ENCODE results near the gene PCDHGA8. TPM values are rescaled to one million over a fixed set of nuclear protein-coding genes. Genes with fewer than 3 reads are reported as not detected.

Gene PCDHGA8
- under 1 TPM; 0.27 to 0.88 (median 0.50) TPM for total RNA-seq
- long read RNA-seq: 0 reads

DNA sequence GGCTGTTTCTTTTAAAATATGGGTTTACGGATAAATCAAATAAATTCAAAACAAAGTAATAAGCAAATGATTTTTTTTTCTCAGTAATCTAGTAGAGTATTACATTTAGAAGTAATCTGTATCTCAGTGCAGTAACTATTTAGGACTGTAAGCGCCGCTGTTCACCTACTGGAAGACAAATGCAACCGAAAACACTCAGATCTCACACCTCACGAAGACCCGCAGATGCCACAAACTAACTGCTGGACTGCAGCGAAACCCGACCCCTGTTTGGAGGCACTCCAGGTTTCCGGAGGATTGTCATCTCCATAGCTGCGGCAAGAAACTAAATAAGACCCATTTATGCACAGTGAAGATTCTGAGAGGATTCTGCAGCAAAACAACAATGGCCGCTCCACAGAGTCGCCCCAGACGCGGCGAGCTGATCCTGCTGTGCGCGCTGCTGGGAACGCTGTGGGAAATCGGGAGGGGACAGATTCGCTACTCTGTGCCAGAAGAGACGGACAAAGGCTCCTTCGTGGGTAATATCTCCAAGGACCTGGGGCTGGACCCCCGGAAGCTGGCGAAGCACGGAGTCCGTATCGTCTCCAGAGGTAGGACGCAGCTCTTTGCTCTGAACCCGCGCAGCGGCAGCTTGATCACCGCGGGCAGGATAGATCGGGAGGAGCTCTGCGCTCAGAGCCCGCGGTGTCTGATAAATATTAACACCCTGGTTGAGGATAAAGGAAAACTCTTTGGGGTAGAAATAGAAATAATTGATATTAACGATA, at the start of gene PCDHGA8:
Gene PCDHGA8, plus strand, starts transcription at position 205 of the 770 bp plus-strand sequence. Its CDS starts 181 bp downstream, at position 386.
- Histone ChIP-seq H3K27ac (no peak within 1 kb of the TSS), H3K4me3 (no peak within 1 kb of the TSS), H3K4me1 (no peaks in the 10 kb centered on the region), H3K9me3 (peaks cover 0 to 20% (median 5%) of the 10 kb centered on the region in 4 donors), H3K36me3 (peaks cover 0 to 3% (median 0%) of the 10 kb centered on the region in 4 donors), H3K27me3 (no peaks in the 10 kb centered on the region)
- ATAC-seq: no peak
- DNase-seq: no peak
- TF ChIP-seq POLR2A (IDR thresholded peaks at IDR 0.05): no peak
- TF ChIP-seq, protein P1, sequence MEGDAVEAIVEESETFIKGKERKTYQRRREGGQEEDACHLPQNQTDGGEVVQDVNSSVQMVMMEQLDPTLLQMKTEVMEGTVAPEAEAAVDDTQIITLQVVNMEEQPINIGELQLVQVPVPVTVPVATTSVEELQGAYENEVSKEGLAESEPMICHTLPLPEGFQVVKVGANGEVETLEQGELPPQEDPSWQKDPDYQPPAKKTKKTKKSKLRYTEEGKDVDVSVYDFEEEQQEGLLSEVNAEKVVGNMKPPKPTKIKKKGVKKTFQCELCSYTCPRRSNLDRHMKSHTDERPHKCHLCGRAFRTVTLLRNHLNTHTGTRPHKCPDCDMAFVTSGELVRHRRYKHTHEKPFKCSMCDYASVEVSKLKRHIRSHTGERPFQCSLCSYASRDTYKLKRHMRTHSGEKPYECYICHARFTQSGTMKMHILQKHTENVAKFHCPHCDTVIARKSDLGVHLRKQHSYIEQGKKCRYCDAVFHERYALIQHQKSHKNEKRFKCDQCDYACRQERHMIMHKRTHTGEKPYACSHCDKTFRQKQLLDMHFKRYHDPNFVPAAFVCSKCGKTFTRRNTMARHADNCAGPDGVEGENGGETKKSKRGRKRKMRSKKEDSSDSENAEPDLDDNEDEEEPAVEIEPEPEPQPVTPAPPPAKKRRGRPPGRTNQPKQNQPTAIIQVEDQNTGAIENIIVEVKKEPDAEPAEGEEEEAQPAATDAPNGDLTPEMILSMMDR (IDR thresholded peaks at IDR 0.05): no peak
- intact Hi-C loops (cut with DNase I): no loop called here
- WGBS (ENCODE audit: insufficient coverage, low coverage, low lambda C conversion rate, missing lambda C conversion rate): 34% methylated on average over 23 of the region's 38 CpGs

DNA sequence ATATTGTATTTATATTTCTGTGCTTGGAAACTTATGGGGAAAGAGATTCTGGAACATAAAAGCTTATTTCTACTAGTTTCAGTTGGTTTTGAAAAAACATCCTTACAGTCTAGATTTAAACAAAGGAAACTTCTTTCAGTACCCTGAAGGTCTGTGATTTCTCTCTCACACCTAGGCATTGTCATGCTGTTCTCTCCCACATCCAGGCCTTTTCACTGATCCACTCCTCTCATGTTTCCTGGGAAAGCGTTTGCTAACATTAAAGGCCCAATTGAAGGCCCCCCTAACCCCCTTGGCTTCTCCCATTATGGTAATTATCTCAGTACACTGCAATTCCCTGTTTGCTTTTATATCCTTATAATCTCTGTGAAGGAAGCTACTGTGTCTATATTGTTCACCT, 49.7 kb upstream of the PCDHGA8 start:
- intact Hi-C loops (cut with DNase I): no loop called here

DNA sequence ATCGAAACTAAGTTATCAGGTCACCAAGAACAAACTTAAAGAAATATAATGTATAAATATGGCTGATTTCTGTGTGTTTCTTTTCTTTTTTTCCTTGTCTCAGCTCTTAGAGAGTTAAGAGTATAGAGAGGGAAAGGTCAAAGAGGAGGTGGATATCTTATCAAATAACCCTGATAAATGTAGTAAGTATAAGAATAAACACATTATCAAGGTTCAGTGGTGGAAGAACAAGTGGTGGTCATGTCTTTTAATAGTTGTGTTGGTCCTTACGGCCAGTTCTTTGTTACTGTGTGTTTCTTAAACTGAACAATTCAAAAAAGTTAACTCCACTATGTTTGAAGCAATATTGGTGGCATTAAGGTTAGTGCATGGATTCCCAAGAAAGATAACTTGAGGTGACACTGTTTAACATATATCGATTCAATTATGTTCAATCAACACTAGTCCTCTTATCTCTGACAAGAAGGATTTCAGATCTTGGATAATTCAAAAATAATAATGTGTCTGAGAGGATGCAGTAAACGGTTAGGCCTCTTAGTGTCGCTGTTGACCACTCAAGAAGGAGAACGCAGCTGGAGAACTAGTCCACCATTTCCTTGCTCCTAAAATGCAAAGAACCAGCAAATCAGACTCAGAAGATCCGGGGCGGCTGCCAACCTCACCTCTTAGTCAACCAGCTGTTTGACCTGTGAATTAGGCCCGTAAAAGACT, 49.0 kb upstream of the PCDHGA8 start, which contains the start of gene PCDHGA3:
Gene PCDHGA3, plus strand, starts transcription at position 588 of the 711 bp plus-strand sequence. CDS start 205 bp downstream, outside the sequence.
- WGBS (ENCODE audit: insufficient coverage, low coverage, low lambda C conversion rate, missing lambda C conversion rate): 15% methylated on average over 9 of the region's 9 CpGs
- TF ChIP-seq, protein P1 (IDR thresholded peaks at IDR 0.05): peak in 3 of 4 donors; percentile 13 to 22 (median 22)
- no peak for TF ChIP-seq POLR2A (IDR thresholded peaks at IDR 0.05)
- H3K27ac ChIP-seq: no peak within 1 kb of the TSS
- H3K36me3 ChIP-seq: no peaks in the 10 kb centered on the region
- ATAC-seq: peak in 2 of 4 donors; percentile 41 to 43
- intact Hi-C loops (cut with DNase I): no loop called here
- H3K4me3 ChIP-seq: peak within 1 kb of the TSS in 2 of 3 donors; percentile 18 to 24
- no peak for DNase-seq
- H3K9me3 ChIP-seq: peaks cover 0 to 4% (median 0%) of the 10 kb centered on the region in 4 donors
- H3K4me1 ChIP-seq: no peaks in the 10 kb centered on the region
- no peaks in the 10 kb centered on the region for H3K27me3 ChIP-seq

More for the DNA sequence above, 49.7 kb upstream of the PCDHGA8 start:
- DNase-seq (no peak), ATAC-seq (no peak)
- H3K4me3 ChIP-seq: no peak overlapping the region
- H3K9me3 ChIP-seq: peaks cover 0 to 4% (median 0%) of the 10 kb centered on the region in 4 donors
- H3K36me3 ChIP-seq: no peaks in the 10 kb centered on the region
- no peak overlapping the region for H3K27ac ChIP-seq
- 31% methylated on average over 1 of the region's 1 CpG for WGBS (ENCODE audit: insufficient coverage, low coverage, low lambda C conversion rate, missing lambda C conversion rate)
- no peaks in the 10 kb centered on the region for H3K27me3 ChIP-seq
- H3K4me1 ChIP-seq: no peaks in the 10 kb centered on the region
- TF ChIP-seq POLR2A (IDR thresholded peaks at IDR 0.05): no peak
- TF ChIP-seq, protein P1 (IDR thresholded peaks at IDR 0.05): no peak

DNA sequence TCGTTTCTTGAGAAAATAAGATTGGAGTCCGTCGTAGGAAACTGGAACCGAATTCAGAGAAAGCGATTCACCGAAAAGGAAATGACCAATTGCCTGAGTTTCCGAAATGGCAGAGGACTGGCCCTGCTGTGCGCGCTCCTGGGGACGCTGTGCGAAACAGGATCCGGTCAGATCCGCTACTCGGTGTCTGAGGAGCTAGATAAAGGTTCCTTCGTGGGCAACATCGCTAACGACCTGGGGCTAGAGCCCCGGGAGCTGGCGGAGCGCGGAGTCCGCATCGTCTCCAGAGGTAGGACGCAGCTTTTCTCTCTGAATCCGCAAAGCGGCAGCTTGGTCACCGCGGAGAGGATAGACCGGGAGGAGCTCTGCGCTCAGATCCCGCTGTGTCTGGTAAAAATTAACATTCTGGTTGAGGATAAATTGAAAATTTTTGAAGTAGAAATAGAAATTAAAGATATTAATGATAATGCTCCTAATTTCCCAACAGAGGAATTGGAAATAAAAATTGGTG, 48.4 kb upstream of the PCDHGA8 start:
- WGBS (ENCODE audit: insufficient coverage, low coverage, low lambda C conversion rate, missing lambda C conversion rate): 23% methylated on average over 13 of the region's 31 CpGs
- no peaks in the 10 kb centered on the region for H3K27me3 ChIP-seq
- ATAC-seq (no peak), DNase-seq (no peak)
- peaks cover 0 to 4% (median 0%) of the 10 kb centered on the region in 4 donors for H3K9me3 ChIP-seq
- TF ChIP-seq POLR2A (IDR thresholded peaks at IDR 0.05): no peak
- TF ChIP-seq, protein P1 (IDR thresholded peaks at IDR 0.05): peak in 1 of 4 donors; percentile 2
- no peaks in the 10 kb centered on the region for H3K36me3 ChIP-seq
- H3K4me1 ChIP-seq: no peaks in the 10 kb centered on the region
- no peak overlapping the region for H3K27ac ChIP-seq
- intact Hi-C loops (cut with DNase I): no loop called here
- peak overlapping the region in 2 of 3 donors; percentile 18 to 24 for H3K4me3 ChIP-seq
